Hypothalamus (tissue), 51 donors: ENCODE results near the gene SH3RF2.
"Not testable (repeated sequence)": the region's sequence is repeated elsewhere in the genome, so short reads cannot be mapped to it uniquely, and the experiment has no call there.

Source experiments
- DNase-seq, 51 donors: peaks; one replicate each; lab custom pipeline; 2025; lab: John Stamatoyannopoulos, UW

Gene SH3RF2

DNA sequence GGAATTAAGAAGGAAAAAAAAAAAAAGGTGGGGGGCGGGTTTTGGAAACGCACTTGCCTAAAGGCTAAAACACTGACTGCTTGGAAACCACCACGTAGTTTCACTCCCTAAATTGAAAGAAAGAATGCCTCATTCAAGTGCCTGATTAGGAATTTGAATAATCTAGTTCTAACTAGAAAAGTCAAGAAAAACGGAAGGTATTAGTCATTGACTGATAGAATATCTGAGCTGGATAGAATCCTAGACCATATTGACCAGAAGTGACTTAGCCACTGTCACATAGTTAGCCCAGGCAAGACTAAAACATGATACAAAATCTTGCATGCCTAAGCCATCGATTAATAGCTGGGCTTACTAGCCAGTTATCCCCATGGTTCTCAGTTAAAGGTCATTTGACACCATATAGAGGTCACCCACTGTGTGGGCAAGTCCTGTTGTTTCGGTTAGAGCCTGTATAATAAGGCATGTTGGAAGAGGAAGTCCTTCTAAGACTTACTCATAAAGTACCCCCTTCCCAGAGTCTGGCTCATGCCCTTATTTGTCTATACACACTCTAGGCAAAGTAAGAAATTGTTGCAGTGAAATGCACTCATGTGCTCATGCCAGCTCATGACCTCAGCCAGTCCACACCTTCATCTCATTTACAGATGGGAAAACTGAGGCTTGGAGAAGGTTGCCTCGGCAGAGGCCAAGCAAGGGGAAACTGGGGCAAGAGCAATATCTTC lies 40.2 kb downstream of the SH3RF2 start:
- DNase-seq = no peak

DNA sequence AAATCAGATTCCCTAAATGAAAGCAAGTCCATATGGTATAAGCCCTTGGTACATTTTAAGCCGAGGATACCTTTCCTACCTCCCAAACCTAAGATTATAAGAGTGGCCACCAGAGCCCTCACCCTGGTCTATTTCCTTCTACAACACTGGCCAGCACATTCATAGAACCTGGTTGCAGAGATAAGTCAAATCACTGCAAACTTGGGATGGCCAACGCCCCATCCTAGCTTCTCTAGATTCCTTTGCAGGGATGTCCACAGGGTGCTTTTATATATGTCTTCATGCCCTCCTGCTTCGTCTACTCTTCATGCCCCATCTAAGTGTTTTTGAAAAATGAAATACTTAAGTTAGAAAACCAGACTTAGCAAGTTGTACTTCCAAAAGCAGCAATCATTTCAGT lies 41.8 kb downstream of the SH3RF2 start:
- no peak for DNase-seq

DNA sequence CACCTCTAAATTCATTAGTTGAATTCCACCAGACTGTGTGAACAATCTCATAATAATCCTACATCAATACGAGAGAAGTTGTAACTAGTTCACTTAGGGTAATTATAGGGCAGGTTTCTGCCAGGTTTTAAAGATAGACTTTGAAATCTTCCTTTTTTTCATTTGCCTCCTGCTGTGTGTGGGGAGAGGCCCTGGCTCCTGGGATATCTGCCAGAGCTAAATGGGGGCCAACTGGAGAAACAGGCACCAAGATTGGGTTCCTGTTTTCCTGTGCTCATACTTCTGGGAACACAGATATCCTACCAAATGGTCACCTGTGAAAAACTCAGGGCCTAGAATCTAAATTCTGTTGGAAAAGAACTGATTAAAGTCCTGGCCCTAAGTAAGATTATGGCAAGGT lies 42.3 kb downstream of the SH3RF2 start:
- DNase-seq = no peak

DNA sequence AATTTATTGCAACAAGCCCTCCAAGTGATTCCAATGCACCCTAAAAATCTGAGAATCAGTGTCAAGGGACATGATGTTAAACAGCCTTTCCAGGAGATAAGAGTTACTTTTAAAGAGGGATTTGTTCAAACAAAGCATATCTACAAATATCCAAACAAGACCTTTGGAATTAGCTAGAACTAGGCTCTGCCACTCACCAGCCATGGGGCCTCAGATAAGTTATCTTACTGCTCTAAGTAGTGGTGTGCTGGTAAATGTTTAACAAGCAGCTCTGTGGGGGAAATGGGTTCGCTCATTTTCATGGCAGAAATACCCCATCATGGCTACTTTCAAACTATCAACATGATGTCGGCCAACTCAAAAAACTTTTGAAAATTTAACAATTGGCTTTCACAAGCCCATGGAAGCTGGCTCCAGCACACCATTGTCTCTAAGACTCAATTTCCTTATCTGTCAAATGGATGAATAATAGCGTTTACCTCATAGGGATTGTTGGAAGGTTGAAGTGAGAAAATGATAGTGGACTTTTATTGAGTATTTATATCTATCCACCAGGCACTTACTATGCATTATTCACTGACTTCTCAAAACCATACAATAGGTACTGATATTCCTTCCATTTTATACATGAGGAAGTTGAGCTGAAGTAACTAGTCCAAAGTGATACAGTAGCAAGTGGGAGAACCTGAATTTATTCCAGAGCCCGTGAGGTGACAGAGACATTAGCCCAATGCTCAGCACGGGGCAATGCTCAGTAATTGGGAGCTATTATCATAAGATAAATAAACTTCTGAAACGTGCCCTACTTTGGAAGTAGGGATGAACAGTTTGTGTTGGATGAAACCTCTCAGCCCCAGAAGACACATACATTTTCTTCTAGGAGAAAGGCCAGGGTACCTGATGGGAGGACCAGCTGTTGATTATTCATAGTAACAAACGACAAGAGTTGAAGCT lies 43.2 kb downstream of the SH3RF2 start:
- no peak for DNase-seq

DNA sequence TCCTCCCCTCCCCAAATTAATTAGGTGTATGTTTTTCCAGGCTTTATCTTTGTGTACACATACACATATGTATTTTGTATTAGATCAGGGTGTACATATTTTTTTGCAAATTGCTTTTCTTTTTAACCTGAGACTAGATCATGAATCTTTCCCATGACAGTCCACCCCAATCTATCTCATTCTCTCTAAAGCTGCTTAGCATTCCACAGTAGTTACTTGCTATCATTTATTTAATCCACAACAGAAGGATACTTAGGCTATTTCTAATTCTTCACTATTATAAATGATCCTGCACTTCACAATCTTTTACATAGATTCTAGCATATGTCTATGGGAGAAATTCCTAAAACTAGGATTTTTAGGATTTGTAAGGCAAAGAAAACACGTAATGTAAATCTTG lies 43.9 kb downstream of the SH3RF2 start:
- no peak for DNase-seq

DNA sequence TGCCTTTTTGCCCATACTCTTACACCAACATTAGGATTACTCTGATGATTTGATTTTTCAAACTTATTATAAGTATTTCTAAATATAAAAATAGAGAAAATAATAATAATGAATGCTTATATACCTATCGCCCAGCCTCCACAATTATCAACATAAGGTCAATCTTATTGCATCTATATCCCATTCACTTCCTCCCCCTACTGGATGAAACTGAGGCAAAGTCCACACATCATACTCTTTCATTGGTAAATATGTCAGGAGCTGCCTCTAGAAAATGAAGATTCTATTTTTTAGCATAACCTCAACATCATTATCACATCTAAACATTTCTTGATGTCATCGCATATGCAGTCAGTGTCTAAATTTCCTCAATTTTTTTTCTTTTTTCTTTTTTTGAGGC lies 44.3 kb downstream of the SH3RF2 start:
- DNase-seq = no peak

DNA sequence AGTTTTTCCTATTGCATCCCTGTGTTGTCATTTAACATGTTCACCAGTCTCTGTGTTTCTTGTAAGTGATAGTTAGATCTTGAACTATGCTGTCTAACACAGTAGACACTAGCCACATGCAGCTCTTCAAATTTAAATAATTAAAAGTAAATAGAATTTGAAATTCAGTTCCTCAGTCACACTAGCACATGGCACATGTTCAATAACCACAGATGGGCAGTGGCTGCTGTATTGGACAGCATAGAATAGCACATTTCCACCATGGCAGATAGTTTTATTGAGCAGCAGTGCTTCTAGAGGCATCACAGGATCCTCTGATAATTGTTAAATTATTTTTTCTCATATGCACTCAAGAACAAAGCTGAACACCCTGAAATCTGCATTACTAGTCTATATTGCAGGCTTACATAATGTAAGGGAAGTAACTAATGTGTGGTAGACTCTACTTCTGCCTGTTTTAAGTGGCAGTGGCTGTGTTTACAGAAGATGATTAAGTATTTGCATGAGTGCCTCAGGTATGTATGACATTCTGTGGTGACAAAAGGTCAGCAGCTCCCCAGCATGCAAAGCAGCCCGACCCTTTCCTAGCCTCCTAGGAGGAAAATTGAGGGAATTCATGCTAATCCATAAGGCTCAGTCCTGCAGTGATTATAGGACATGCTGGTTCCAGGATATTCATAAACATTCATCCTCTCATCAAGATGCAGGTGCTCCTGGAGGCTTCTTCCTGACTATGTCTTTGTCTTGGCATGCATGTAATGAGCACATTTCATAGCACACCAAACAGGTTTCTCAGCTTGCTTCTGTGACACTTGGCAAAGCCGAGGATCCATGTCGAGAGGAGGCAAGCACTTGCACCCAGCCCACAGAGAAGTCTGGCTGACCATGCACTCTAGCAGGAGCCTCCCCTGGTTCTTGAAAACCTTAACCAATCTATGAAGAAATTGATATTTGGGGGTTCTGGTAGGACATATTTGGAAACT lies 45.5 kb downstream of the SH3RF2 start:
- no peak for DNase-seq

DNA sequence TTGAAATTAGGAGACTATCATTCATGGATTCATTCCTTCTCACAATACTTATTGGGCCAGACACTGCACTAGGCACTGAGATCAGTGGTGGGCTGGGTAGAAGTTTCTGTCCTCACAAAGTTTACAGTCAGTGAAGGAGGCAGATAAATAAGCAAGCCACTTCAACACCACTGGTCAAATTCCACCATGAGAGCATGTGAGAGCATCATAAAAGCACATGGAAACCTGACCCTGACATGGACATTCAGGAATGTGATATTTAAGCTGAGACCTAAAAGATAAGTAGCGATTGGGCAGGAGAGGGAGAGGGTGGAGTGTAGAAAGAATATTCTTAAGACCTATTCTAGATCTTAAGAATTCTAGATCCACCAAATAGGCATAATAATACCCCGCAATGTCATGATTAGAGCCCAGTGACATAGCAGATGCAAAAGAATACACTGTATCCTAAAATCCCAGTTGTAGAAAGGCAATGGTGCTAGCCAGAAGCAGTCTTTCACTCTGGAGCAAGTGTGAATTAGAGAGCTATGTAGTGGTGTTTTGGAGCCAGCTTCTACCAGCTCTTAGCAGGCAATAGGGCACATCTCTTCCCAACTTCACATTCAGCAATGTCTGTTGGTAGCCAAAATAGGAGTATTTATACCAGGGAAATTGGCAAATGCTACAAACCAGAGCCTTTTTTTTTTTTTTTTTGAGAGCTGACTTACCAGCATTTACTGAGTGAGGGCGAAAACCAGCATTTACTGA lies 46.4 kb downstream of the SH3RF2 start:
- DNase-seq = no peak

DNA sequence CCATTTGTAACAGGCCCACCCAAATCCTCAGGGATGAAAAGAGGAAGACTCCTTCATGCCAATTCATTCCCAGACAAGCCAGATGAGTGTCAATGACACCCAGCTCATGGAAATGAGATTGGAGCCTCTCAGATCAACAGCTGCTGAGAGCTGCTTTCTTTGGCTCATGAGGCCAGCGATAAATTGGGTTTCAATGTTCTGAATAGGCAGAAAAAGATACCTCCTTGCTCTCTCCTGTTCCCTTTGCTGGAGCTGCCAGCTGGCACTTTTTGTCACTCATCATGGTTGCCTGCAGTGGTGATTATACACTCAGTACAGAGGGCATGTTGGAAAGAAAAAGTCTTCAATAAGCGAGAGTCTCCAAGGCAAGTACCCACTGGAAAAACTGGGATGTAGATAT lies 47.1 kb downstream of the SH3RF2 start:
- DNase-seq = no peak

DNA sequence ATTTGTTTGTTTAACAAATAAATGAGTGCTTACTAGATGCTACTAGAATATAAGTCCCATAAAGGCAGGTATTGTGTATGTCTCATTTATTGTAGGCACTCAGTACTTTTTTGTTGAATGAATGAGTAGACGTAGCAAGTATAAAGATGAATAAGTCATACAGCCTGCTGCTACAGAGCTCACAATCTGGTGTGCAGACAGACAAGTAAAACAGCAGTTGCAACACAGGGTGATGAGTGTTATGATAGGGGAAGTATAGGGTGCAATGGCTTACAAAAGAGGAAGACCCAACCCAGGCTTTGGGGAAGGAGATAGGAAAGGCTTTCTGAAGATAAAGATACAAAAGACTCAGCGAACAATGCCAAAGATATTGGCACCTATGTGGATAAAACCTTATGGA lies 47.7 kb downstream of the SH3RF2 start:
- no peak for DNase-seq

DNA sequence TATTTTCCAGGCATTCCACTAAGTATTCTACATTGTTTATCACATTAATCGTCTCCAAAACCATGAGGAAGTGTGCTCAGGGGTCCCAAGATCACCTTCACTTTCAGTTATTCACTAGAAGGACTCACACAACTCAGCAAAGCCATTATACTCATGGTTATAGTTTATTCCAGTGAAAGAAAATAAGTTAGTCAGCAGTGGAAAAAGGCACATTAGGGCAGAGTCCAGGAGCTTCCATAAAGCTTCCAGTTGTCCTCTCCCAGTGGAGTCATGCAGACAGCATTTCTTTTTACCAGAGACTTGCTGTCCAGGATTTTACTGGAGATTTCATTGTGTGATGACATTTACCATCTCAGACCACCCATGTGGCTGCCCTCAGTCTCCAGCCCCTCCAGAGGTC lies 51.5 kb downstream of the SH3RF2 start:
- DNase-seq = no peak

DNA sequence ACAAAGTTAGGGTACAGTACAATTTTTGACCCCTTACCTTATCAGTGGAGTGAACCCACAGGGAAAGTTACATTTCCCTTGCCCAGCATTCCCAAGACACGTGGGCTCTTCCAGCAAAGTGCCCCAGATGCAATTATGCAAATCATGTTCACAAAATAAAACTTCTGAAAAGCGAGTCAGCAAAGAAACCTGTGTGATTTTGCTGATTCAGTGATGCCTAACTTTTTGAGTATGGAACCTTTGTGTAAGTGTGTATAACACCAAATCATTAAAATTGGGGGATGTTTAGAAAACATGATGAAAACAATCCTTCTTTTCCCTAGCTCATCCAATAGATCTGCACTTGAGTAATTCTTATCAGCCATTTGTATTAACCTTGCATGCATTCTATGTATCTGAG lies 52.6 kb downstream of the SH3RF2 start:
- no peak for DNase-seq

DNA sequence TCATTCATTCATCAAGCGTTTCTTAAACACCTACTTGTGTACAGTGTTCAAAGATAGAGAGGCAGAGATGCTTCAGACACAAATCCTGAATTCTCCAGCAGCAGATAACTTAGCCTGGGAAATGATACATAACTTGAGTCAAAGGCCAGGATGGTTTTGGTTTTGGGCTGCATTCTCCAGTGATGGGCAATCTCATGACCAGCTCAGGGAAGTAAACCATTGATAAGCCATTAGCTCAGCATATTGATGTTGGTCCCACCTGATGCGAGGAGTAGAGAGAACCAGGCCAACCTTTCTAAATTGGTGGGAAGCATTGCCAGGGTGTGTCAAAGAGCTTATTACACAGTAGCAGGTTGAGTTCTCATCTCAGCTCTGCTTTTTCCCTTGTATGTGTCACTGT lies 53.0 kb downstream of the SH3RF2 start:
- no peak for DNase-seq

DNA sequence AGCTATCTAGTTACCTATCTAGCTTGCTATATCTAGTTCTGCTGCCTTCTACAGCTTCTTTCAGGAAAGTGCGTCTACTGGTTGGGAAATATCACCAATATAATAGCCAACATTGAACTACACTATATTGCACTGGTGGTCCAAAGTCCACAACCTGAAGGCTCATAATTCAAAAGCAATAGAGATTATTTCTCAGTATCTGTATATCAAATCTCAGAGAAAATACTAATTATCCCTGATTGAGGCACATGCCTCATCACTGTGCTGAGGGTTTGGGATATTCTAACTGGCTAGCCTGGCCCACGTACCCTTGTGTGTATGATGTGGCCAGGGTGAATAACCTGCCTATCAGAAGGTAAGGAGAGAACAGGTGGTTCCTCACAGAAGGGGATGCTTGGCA lies 53.8 kb downstream of the SH3RF2 start:
- DNase-seq = no peak

DNA sequence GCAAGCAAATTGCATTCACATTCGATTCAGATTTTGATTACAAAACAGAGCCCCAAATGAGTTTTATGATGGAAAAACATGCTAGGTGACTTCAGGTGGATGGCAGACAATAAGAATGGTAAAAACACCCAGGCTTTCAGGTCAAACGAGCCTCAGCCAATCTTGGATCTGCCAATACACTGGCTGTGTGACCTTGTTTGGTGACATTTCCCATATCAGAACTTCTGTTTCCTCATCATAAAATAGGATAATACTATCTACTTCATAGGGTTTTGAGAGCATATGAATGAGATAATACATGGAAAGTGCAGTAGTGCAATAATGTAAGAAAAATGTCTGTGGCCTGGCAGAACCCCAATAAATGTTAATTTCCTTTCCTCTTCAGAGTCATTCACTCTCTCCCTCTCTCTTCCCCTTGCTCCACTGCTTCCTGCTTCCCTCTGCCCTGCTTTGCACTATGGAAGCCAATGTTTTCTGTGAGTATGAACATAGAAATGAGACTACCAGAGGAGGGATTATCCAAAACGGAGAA lies 54.7 kb downstream of the SH3RF2 start:
- DNase-seq = no peak

DNA sequence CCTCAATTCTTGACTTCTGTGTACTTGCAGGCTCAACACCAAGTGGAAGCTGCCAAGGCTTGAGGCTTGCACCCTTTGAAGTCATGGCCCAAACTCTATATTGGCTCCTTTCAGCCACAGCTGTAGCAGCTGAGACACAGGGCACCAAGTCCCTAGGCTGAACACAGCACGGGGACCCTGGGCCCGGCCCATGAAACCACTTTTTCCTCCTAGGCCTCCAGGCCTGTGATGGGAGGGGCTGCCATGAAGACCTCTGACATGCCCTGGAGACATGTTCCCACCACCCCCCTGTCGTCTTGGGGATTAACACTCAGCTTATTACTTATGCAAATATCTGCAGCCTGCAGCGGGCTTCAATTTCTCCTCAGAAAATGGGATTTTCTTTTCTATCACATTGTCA lies 57.2 kb downstream of the SH3RF2 start:
- not testable (repeated sequence) for DNase-seq

DNA sequence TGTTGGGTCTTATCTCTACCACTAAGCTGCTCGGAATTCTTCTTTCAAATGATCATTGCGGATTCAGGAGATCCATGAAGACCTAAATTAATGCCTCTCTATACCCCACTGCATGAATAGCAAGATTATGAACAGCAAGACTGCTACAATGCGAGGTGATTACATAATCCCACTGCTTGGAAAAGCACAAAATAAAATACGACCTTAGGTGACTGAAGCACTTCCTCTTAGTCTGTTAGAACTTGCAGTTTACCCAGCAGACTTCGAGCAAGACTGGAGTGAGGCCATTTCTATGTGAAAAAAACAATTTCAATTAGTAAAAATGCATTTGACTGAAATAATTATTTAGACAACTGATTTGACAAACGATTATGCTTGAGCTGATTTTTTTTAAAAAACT lies 59.8 kb downstream of the SH3RF2 start:
- DNase-seq = no peak

DNA sequence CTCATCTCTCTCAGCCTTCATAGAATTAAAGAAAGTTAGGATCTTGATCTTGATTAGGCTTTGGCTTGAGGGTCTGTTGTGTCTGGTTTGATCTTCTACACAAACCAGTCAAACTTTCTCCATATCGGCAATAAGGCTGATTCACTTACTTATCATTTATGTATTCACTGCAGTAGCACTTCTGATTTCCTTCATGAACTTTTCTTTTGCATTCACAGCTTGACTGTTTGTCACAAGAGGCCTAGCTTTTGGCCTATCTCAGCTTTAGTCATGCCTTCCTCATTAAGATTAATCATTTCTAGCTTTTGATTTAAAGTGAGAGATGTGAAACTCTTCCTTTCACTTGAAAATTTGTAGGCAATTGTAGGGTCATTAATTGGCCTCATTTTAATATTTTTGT lies 62.8 kb downstream of the SH3RF2 start:
- DNase-seq = no peak

DNA sequence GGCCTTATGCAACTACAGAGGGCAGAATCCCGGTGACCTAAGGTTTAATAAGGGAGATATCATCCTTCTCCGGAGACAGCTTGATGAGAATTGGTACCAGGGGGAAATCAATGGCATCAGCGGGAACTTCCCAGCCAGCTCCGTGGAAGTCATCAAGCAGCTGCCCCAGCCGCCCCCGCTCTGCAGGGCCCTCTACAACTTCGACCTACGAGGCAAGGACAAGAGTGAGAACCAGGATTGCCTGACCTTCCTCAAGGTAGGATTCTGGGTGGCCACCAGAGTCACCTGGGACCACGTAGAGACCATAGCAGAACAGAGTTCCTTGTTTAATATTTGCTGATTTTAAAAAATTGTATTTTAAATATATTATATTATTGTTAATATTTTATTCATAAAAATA lies 63.7 kb downstream of the SH3RF2 start:
- DNase-seq = no peak
